Tibial nerve (tissue), 4 donors: Measurements from ENCODE around the gene ATRX.

Experiments
- CTCF ChIP-seq, 5 experiments: fragments of 200-600 bp in 3 of 5; fragments of 450-650 bp in 2 of 5; sonication (generic) in 3 of 5; IDR thresholded peaks; one replicate each; pipeline ENCODE4 v1.5.1; 2016 to 2019; ENCODE audit warnings: antibody characterized with exemption in 5 of 5, mild to moderate bottlenecking in 3 of 5, moderate library complexity in 2 of 5
- EP300 ChIP-seq, 2 donors: sonication (generic); formaldehyde crosslinking; IDR thresholded peaks; one replicate each; pipeline ENCODE4 v1.6.1; 2017; ENCODE audit warnings: antibody characterized with exemption in 2 of 2, mild to moderate bottlenecking in 1 of 2
- POLR2A ChIP-seq, 2 donors: fragments of 450-650 bp; IDR thresholded peaks; one replicate each; pipeline ENCODE4 v1.6.1; 2017; ENCODE audit warnings: antibody characterized with exemption in 2 of 2, mild to moderate bottlenecking in 2 of 2, moderate library complexity in 2 of 2

DNA sequence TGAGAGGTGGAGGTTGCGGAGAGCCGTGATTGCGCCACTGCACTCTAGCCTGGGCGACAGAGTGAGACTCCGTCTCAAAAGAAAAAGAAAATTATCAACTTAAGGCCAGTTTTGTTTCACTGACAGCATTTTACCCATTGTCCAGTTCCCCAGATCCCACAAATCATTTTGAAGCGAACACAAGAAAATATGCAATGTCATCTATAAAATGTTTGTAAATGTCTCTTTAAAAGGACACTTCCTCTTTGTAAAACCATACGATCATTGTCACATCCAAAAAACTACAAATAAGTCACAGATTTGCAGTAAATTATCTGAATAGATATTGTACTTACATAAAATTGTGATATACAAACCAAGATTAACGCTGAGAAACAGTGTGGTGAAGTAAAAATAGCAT lies 147.6 kb downstream of the ATRX start:
- no peak for TF ChIP-seq CTCF (IDR thresholded peaks at IDR 0.05)
- no peak for TF ChIP-seq POLR2A (IDR thresholded peaks at IDR 0.05)
- no peak for TF ChIP-seq EP300 (IDR thresholded peaks at IDR 0.05)
